K562 (cell line): ENCODE measurements around the gene EFCAB5. TPM values are rescaled to one million over a fixed set of nuclear protein-coding genes. Genes with fewer than 3 reads are reported as not detected.

Experiments
- ATAC-seq: fragments of 200-7000 bp; cut with Tn5 transposase; 3 replicates; pipeline ENCODE4 v1.9.1; 2020; ENCODE audit warnings: moderate library complexity
- BruUV-seq: library from RNA; stranded (reverse); fragments of 400-500 nt; replicated peaks from 2 replicates; lab custom pipeline; 2021; lab: Mats Ljungman, UMichigan
- CTCF ChIA-PET: fragments of 300-600 bp; formaldehyde crosslinking; extraction: SDS; loops from one replicate; lab custom pipeline; 2021; ENCODE audit warnings: low intra/inter-chr PET ratio; lab: Yijun Ruan, JAX
- POLR2A ChIA-PET: fragments of 300-600, 350-650 bp; sonication (Branson Sonifier 250); formaldehyde crosslinking; extraction: SDS; loops from one replicate; lab custom pipeline; 2021; ENCODE audit warnings: antibody characterized with exemption, inconsistent platforms; lab: Yijun Ruan, JAX
- DNase-seq, 4 experiments: peaks; one replicate each; pipeline versions ENCODE4 v3.0.0 to v3.0.0-alpha.2; 2011 to 2018; ENCODE audit warnings: low spot score in 3 of 4, mixed read lengths in 3 of 4; ENCODE audit errors: extremely low read depth in 1 of 4
- FAIRE-seq: peaks from 2 replicates; lab custom pipeline; 2011; peaks lifted over from hg19 to GRCh38; lab: Jason Lieb, UNC
- H2AFZ ChIP-seq: 2 replicates; pipeline ENCODE4 v1.6.0; 2011; ENCODE audit warnings: low read depth, low read length, control low read depth, inconsistent platforms
- H3K27ac ChIP-seq: fragments of 200-600 bp; 3 replicates; pipeline ENCODE4 v1.8.0; 2011; ENCODE audit warnings: low read depth, mild to moderate bottlenecking, control low read depth, inconsistent platforms, low read length, moderate library complexity, mixed read lengths; ENCODE audit errors: extremely low read depth
- H3K27me3 ChIP-seq, 2 experiments: fragments of 300-600 bp in 1 of 2; 2 replicates in 1 of 2; 3 replicates in 1 of 2; pipeline versions ENCODE4 v1.6.0 to v1.8.0; 2011; ENCODE audit warnings: inconsistent platforms in 2 of 2, low read length in 2 of 2, mild to moderate bottlenecking in 1 of 2, mixed read lengths in 1 of 2, moderate library complexity in 1 of 2; ENCODE audit not compliant: control insufficient read depth in 2 of 2, insufficient read depth in 2 of 2
- H3K36me3 ChIP-seq: fragments of 300-600 bp; 3 replicates; pipeline ENCODE4 v1.8.0; 2011; ENCODE audit warnings: mild to moderate bottlenecking, low read length, inconsistent platforms; ENCODE audit not compliant: control insufficient read depth, insufficient read depth
- H3K4me1 ChIP-seq, 2 experiments: fragments of 200-600 bp in 1 of 2; replicated peaks in 1 of 2; 2 replicates in 1 of 2; 3 replicates in 1 of 2; pipeline versions ENCODE4 v1.5.1 to v1.8.0; 2011; ENCODE audit warnings: inconsistent platforms in 2 of 2, low read length in 2 of 2, mild to moderate bottlenecking in 1 of 2, mixed read lengths in 1 of 2, moderate library complexity in 1 of 2; ENCODE audit not compliant: control insufficient read depth in 2 of 2, insufficient read depth in 2 of 2
- H3K4me2 ChIP-seq: 2 replicates; pipeline ENCODE4 v1.6.1; 2011; ENCODE audit warnings: low read length, control low read depth, inconsistent platforms, mixed read lengths; ENCODE audit not compliant: insufficient read depth
- H3K4me3 ChIP-seq: fragments of 200-600 bp; sonication (generic), shearing (Covaris generic); 2 replicates; pipeline ENCODE4 v1.5.1; 2016; ENCODE audit warnings: control low read depth, inconsistent platforms
- H3K79me2 ChIP-seq: fragments of 200-600 bp; 3 replicates; pipeline ENCODE4 v1.8.0; 2011; ENCODE audit warnings: low read length, inconsistent platforms; ENCODE audit not compliant: control insufficient read depth, insufficient read depth
- H3K9ac ChIP-seq, 2 experiments: 2 replicates each; pipeline versions ENCODE4 v1.6.0 to v1.6.1; 2011; ENCODE audit warnings: low read depth in 2 of 2, low read length in 2 of 2, control low read depth in 1 of 2, inconsistent platforms in 1 of 2, mild to moderate bottlenecking in 1 of 2, mixed read lengths in 1 of 2; ENCODE audit not compliant: insufficient read depth in 1 of 2
- H3K9me1 ChIP-seq: one replicate; pipeline ENCODE4 v1.6.0; 2011; ENCODE audit warnings: inconsistent platforms, mild to moderate bottlenecking, low read length, moderate library complexity; ENCODE audit not compliant: control insufficient read depth, insufficient read depth
- H3K9me3 ChIP-seq: replicated peaks from 2 replicates; pipeline ENCODE4 v1.5.1; 2011; ENCODE audit warnings: low read depth, low read length, inconsistent platforms; ENCODE audit not compliant: control insufficient read depth, insufficient read depth
- H4K20me1 ChIP-seq: replicated peaks from 2 replicates; pipeline ENCODE4 v1.6.1; 2011; ENCODE audit warnings: low read length, inconsistent platforms, mixed read lengths; ENCODE audit not compliant: control insufficient read depth, insufficient read depth
- AFF1 ChIP-seq, 2 experiments: fragments of 450-650 bp; IDR thresholded peaks; 2 replicates each; pipeline ENCODE4 v1.6.1; 2018; ENCODE audit warnings: mild to moderate bottlenecking in 2 of 2, low read depth in 1 of 2; ENCODE audit not compliant: partially characterized antibody in 2 of 2
- ARID2 ChIP-seq: fragments of 450-650 bp; IDR thresholded peaks from 2 replicates; pipeline ENCODE4 v1.6.1; 2017; ENCODE audit warnings: antibody characterized with exemption, mild to moderate bottlenecking
- HCFC1 ChIP-seq: IDR thresholded peaks from 2 replicates; pipeline ENCODE4 v1.6.1; 2012; ENCODE audit warnings: low read depth, low read length, improper control_type of control experiment
- HMBOX1 ChIP-seq: sonication (generic); IDR thresholded peaks from 2 replicates; pipeline ENCODE4 v1.6.1; 2016
- NR2C2 ChIP-seq, 2 experiments: fragments of 200-800 bp in 1 of 2; sonication (Bioruptor generic) in 1 of 2; sonication (generic) in 1 of 2; formaldehyde crosslinking in 1 of 2; IDR thresholded peaks; 2 replicates each; pipeline versions ENCODE4 v1.6.1 to v1.8.0; 2016 to 2022; ENCODE audit warnings: mild to moderate bottlenecking in 1 of 2, missing compliant biosample characterization in 1 of 2, missing genetic modification characterization in 1 of 2, missing genetic modification reagents in 1 of 2
- SMARCE1 ChIP-seq: fragments of 450-650 bp; IDR thresholded peaks from 2 replicates; pipeline ENCODE4 v1.7.1; 2016; ENCODE audit warnings: mild to moderate bottlenecking
- SMC3 ChIP-seq: conservative IDR thresholded peaks from 2 replicates; pipeline ENCODE4 v1.6.1; 2011; ENCODE audit warnings: low read depth, low read length, improper control_type of control experiment; ENCODE audit not compliant: insufficient read depth
- SRSF1 ChIP-seq: fragments of 200-400 bp; formaldehyde crosslinking; IDR thresholded peaks from 2 replicates; pipeline ENCODE4 v1.6.1; 2017; ENCODE audit warnings: mild to moderate bottlenecking, low read depth, low read length, moderate library complexity
- TCF7 ChIP-seq: sonication (generic); IDR thresholded peaks from 2 replicates; pipeline ENCODE4 v1.6.1; 2016; ENCODE audit warnings: antibody characterized with exemption, borderline replicate concordance
- ZNF766 ChIP-seq: fragments of 200-800 bp; sonication (Bioruptor generic); conservative IDR thresholded peaks from 2 replicates; pipeline ENCODE4 v1.6.1; 2016; ENCODE audit warnings: missing genetic modification characterization, missing compliant biosample characterization
- WGBS: fragments of 100-300 bp; shearing (Covaris generic); methylation state at CpG from one replicate; pipeline ENCODE4 v1.1.6; 2016; ENCODE audit warnings: low coverage, mixed read lengths; ENCODE audit not compliant: insufficient coverage; ENCODE audit errors: missing lambda C conversion rate; 5-methylcytosine and 5-hydroxymethylcytosine counted together
- in situ Hi-C: fragments of 300-500 bp; cut with MboI; formaldehyde crosslinking; loops from 4 replicates; pipeline ENCODE4 v1.15.0; 2018; ENCODE audit warnings: inconsistent platforms, mixed read lengths
- intact Hi-C: fragments of 100-400 bp; cut with micrococcal nuclease; formaldehyde crosslinking; loops from 2 replicates; pipeline ENCODE4 v1.14.2; 2022
- polyA plus RNA-seq, 8 experiments: library from polyadenylated mRNA; depleted of rRNA in 4 of 8; stranded (reverse) in 5 of 8; unstranded in 3 of 8; fragments of >200 nt; fragmentation: Nextera tagmentation in 2 of 8; fragmentation: Illumina TruSeq in 1 of 8; extraction: Ambion mirVana in 2 of 8; extraction: Trizol in 1 of 8; gene quantifications; 2 replicates each; pipeline versions ENCODE4 v1.2.1 to v1.2.3, GENCODE V29; 2011 to 2014; ENCODE audit warnings: inconsistent platforms in 1 of 8, missing spikeins in 1 of 8
- total RNA-seq, 7 experiments: library from RNA; depleted of rRNA in 6 of 7; stranded (reverse); fragments of >200 nt in 6 of 7; fragmentation: Illumina TruSeq in 2 of 7; extraction: Trizol in 2 of 7; gene quantifications; 2 replicates each; pipeline versions ENCODE4 v1.2.1 to v1.2.3, GENCODE V29; 2011 to 2021; ENCODE audit warnings: low replicate concordance in 1 of 7
- TF ChIP-seq, protein P1 (sequence below), 2 experiments: fragments of 450-650 bp in 1 of 2; sonication (generic) in 1 of 2; formaldehyde crosslinking in 1 of 2; IDR thresholded peaks in 1 of 2; conservative IDR thresholded peaks in 1 of 2; 2 replicates each; pipeline versions ENCODE4 v1.6.1 to v1.8.1; 2016 to 2023; ENCODE audit warnings: mild to moderate bottlenecking in 2 of 2, moderate library complexity in 2 of 2, inconsistent platforms in 1 of 2, missing genetic modification reagents in 1 of 2

Gene EFCAB5
- total and polyA plus RNA-seq, 9 of the 15 experiments (the other 6 are each of a cell fraction or from before 2014, with no cell fraction given): 0.06 to 0.11 TPM; not detected in 7

- no peak for TF ChIP-seq NR2C2 (CRISPR knock-in tag; IDR thresholded peaks at IDR 0.05)
- 0 out of 2 replicates have a peak, but pooled peaks have one; percentile 27 for TF ChIP-seq NR2C2 (tag; IDR thresholded peaks at IDR 0.05)
- no peak for TF ChIP-seq ZNF766 (CRISPR knock-in tag)
- TF ChIP-seq ARID2: peak; percentile 77
- no peak for TF ChIP-seq TCF7
Measured at GRCh38 chr17:30093463-30094147, 152.2 kb downstream of the EFCAB5 start (continued).

GRCh38 chr17:30095507-30096244 is 154.2 kb downstream of the EFCAB5 start:
- Histone ChIP-seq H3K79me2 (no peaks in the 10 kb centered on the region), H3K36me3 (no peaks in the 10 kb centered on the region), H3K9me3 (no peaks in the 10 kb centered on the region), H3K27me3 (peaks cover 2 to 11% of the 10 kb centered on the region in 2 experiments; a peak in 4 of 5 replicates), H3K4me1 (peaks cover 0 to 9% of the 10 kb centered on the region in 2 experiments; a peak in 3 of 5 replicates), H3K27ac (peak overlapping the region; percentile 58; the same call in 2 of the 3 replicates), H3K4me3 (no peak overlapping the region), H3K9me1 (no peaks in the 10 kb centered on the region), H3K4me2 (peak overlapping the region; percentile 72), H4K20me1 (no peaks in the 10 kb centered on the region), H3K9ac (no peak overlapping the region), H2AFZ (peak overlapping the region; percentile 85)
- ChIA-PET POLR2A (interaction anchor here (1.0 to 1.6 kb wide), 2 partner anchors 9 to 233 kb away, joined by 5 to 8 read pairs; no protein-coding TSS in a partner anchor), CTCF (interaction anchor here (0.5 to 0.9 kb wide), 3 partner anchors 69 to 240 kb away, joined by 3 read pairs; no protein-coding TSS in a partner anchor)
- BruUV-seq: no TSS peak
- FAIRE-seq (peak; percentile 91), ATAC-seq (peak; percentile 82), DNase-seq (peak; percentile 17 to 67 (median 38))
- intact Hi-C loops: loop anchor here (1.0 kb wide), 1 partner anchor 164 kb away; no protein-coding TSS in a partner anchor
- in situ Hi-C loops: no loop called here
- WGBS: 1% methylated on average over 4 of the region's 4 CpGs
- no peak for TF ChIP-seq AFF1 (IDR thresholded peaks at IDR 0.05; ENCODE audit: low read depth in 1 of 2, partially characterized antibody in 2 of 2)
- peak; percentile 64 for TF ChIP-seq HMBOX1
- TF ChIP-seq SMC3: no peak
- TF ChIP-seq HCFC1: no peak
- peak; percentile 25; the same call in 1 of the 2 replicates for TF ChIP-seq SMARCE1
- TF ChIP-seq, protein P1, sequence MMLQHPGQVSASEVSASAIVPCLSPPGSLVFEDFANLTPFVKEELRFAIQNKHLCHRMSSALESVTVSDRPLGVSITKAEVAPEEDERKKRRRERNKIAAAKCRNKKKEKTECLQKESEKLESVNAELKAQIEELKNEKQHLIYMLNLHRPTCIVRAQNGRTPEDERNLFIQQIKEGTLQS (IDR thresholded peaks at IDR 0.05): peak; percentile 94
- TF ChIP-seq, protein P1 (CRISPR knock-in tag; conservative IDR thresholded peaks at IDR 0.05): peak; percentile 89
- no peak for TF ChIP-seq SRSF1
